Sciatic nerve (tissue), 2 donors: ENCODE results near the gene ABI3BP. TPM values are rescaled to one million over a fixed set of nuclear protein-coding genes. Genes with fewer than 3 reads are reported as not detected.
A peak's percentile ranks its signal among the peaks of the same experiment; 100 is the strongest.

Experiments
- ATAC-seq: fragments of 200-7000 bp; cut with Tn5 transposase; one replicate; pipeline ENCODE4 v1.9.1; 2020; ENCODE audit warnings: mild to moderate bottlenecking, moderate library complexity
- DNase-seq: peaks from one replicate; pipeline ENCODE4 v3.0.0-alpha.2; 2020; ENCODE audit warnings: low spot score
- intact Hi-C: fragments of 100-400 bp; cut with DNase I; formaldehyde crosslinking; loops from one replicate; pipeline ENCODE4 v1.14.2; 2022
- total RNA-seq: library from RNA; stranded (reverse); fragmentation: NEBNext Ultra II Directional; extraction: Animal tissue kit (Norgen Biotek cat#: 25700); gene quantifications from one replicate; pipeline ENCODE4 v1.2.1, GENCODE V29; 2021
- donor health status: DM: no; HTN: no; CAD: no.
- donor health status: DM: no; HTN: no; CAD: no.

ABI3BP gene
- total RNA-seq, 1 donor from 2014 or later, result 369 TPM

GRCh38 chr3:100900671-100901335 is 92.4 kb downstream of the ABI3BP start:
- ATAC-seq (no peak), DNase-seq (no peak)
- intact Hi-C loops, result no loop called here

DNA sequence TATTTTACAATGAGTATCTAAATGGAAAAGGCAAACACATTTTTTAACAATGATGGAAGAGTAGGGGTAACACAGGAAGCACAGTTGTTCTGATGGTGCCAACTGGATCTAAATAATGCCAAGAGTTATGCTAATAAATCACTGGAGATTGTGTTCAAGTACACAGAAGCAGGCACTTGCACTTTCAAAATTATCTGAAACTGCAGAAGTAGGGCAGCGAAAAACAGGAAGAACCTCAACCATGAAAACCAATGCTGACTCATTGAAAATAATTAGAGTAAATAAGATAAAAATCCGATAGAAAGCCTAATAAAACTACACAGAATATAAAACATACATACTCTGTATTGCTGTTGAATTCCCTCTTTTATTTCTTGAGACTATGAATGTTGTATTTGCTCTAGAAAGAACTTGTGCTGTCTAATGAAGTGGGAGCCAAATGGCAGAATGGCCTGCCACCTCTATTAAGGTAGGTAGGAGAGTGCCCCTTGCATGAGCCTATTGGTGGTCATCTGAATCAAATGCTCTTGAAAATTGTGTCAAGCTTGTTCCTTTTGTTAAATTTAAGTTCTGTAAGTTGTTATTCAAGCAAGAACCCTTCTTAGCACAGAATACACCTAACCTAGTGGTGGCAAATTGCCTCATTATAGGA is 93.7 kb downstream of the ABI3BP start:
- DNase-seq (no peak), ATAC-seq (peak; percentile 36)
- intact Hi-C loops, result no loop called here

- no peak for ATAC-seq
- intact Hi-C loops, result no loop called here
- no peak for DNase-seq
Observed at GRCh38 chr3:100898681-100899080, 94.5 kb downstream of the ABI3BP start.

DNA sequence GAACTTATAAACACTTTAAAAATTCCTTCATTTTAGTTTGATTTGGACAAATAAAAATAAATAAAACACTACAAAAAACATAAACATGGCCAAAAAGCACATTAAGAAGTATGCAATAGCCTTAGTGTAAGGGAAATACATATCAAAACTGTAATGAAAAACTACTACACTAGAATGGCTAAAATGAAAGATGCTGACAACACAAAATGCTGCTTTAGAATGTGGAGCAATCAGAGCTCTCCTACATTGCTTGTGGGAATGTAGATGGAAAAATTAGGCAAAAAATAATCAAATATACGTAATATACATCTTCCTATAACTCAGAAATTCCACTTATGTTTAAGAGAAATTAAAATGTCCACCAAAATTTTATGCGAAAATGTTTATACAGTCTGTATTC is 96.2 kb downstream of the ABI3BP start:
- intact Hi-C loops, result no loop called here
- ATAC-seq (no peak), DNase-seq (no peak)

DNA sequence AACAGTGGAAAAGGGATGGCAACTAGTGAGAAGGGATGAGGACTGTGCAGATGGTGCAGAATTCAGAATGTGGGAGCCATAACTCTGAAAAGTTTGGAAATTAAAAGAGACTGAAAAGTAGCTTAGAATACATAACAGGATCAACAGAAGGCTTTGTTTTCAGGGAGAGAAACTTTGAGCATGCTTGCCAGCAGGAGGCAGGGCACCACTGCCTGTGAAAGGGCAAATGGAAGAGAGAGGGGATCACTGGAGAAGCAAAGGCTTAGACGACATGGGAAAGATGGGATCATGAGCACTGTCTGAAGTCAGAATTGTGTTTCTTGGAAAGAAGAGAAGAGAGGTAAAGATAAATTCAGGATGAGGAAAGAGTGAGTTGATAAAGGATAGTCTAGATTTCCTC is 99.6 kb downstream of the ABI3BP start:
- intact Hi-C loops, result no loop called here
- ATAC-seq (peak; percentile 18), DNase-seq (no peak)

GRCh38 chr3:100893108-100893507 is 100.1 kb downstream of the ABI3BP start:
- ATAC-seq, result peak; percentile 41
- DNase-seq, result no peak
- intact Hi-C loops, result no loop called here

- ATAC-seq, result no peak
- intact Hi-C loops, result no loop called here
- no peak for DNase-seq
Observed at GRCh38 chr3:100891827-100892226, 101.4 kb downstream of the ABI3BP start.

DNA sequence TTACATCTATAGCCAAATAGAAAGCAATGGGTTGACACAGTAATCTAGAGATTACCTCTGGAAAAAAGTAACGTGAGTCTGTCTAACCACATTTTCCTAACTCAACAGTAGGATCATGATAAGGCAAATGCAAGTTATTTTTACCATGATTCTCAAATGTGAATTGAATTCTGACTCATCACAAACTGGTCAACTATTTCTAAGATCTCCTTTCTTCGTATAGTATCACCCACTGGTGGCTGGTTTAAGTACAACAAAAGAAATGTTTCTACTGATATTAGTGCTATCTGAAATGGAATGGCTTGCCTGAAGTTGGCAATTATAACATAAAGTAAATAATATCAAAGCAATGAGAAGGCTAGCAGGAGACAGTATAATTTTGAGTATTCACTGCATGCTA is 102.2 kb downstream of the ABI3BP start:
- ATAC-seq, result no peak
- intact Hi-C loops, result no loop called here
- no peak for DNase-seq

- DNase-seq, result no peak
- intact Hi-C loops, result no loop called here
- no peak for ATAC-seq
Observed at GRCh38 chr3:100888881-100889280, 104.3 kb downstream of the ABI3BP start.

DNA sequence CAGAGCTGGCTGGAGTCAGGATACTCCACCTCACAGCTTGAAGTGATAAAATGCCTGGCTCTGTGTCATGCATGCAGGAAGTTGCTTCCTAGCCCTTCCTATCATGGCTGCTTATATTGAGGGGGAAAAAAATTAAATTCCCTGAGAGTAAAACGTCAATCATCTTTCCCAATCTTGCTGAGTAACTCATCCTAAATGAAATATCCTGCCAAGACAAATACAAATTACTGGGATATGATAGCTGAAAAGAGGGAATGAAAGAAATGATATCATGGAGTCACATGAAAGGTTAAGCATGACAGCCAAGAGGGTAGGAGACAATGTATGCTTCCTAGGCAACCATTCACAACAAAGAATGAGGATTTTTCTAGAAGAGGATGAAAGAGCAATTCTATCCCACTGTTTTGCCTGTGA is 110.6 kb downstream of the ABI3BP start:
- intact Hi-C loops, result no loop called here
- ATAC-seq, result peak; percentile 62
- no peak for DNase-seq

GRCh38 chr3:100880845-100881244 is 112.4 kb downstream of the ABI3BP start:
- ATAC-seq, result peak; percentile 78
- DNase-seq, result no peak
- intact Hi-C loops, result no loop called here

DNA sequence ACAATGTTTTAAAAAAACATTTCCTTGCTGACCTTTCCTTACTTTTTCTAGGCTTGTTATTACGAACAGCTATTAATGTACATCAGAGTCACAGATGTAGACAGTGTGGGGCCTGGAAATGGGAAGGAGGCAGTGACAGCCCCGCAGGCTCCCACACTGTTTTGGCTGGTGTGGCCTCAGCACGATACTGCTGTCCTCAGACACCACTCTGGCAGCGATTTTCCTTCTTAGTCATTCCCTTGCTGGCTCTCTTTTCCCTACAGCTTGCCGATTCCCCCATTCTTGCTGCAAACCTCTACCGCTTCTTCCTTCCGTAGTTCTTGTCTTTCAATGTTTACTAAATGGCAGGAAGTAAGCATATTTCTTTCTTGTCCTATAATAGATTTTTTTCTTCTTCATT is 113.1 kb downstream of the ABI3BP start:
- intact Hi-C loops, result no loop called here
- ATAC-seq (peak; percentile 72), DNase-seq (no peak)

- DNase-seq (no peak), ATAC-seq (no peak)
- intact Hi-C loops, result no loop called here
Observed at GRCh38 chr3:100879195-100879810, 113.9 kb downstream of the ABI3BP start.

GRCh38 chr3:100877286-100877685 is 115.9 kb downstream of the ABI3BP start:
- no peak for ATAC-seq
- DNase-seq, result no peak
- intact Hi-C loops, result no loop called here

- DNase-seq, result no peak
- intact Hi-C loops, result no loop called here
- ATAC-seq, result peak; percentile 57
Observed at GRCh38 chr3:100875239-100875638, 118.0 kb downstream of the ABI3BP start.

GRCh38 chr3:100873611-100874010 is 119.6 kb downstream of the ABI3BP start:
- DNase-seq (no peak), ATAC-seq (no peak)
- intact Hi-C loops, result no loop called here

- ATAC-seq (no peak), DNase-seq (no peak)
- intact Hi-C loops, result no loop called here
Observed at GRCh38 chr3:100871306-100871705, 121.9 kb downstream of the ABI3BP start.

DNA sequence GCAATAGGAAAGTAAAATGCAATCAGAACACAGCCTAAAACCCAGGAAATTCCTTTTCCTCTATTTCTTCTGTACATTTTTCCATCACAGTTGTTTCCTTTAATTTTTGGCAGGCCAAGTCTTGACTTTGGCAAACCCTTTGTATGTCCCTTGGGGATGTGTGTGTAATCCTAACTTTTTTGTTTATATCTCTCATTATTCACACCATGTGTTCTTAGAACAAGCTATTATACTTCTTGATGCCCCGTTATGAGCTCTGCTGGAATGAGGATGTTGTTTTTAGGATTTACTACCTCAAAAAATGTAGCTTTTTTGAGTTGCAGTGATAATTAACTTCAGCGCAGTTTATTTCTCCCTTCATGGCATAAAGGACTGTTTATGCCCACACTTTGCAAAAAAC is 123.4 kb downstream of the ABI3BP start:
- intact Hi-C loops, result no loop called here
- ATAC-seq (peak; percentile 79), DNase-seq (no peak)

DNA sequence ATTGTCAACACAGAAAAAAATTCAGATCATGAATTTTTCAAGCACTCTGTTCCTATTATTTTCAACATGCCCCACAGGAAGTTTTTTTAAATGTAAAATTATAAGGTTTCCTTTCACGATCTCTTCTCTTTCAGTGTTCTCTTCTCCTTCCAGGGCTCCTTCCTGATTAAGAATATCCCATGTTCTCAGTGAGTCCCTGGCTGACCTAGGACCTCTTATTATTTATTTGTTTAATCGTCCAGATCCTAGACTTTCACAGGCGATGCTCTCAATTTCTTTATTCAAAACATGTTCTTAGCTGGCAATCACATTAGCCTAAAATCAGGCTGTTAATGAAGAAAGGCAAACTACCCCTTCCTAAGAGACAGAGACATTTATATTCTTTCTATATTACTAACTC is 124.3 kb downstream of the ABI3BP start:
- DNase-seq (no peak), ATAC-seq (peak; percentile 36)
- intact Hi-C loops, result no loop called here

- intact Hi-C loops, result no loop called here
- ATAC-seq, result no peak
- DNase-seq, result no peak
Observed at GRCh38 chr3:100868096-100868495, 125.1 kb downstream of the ABI3BP start.

DNA sequence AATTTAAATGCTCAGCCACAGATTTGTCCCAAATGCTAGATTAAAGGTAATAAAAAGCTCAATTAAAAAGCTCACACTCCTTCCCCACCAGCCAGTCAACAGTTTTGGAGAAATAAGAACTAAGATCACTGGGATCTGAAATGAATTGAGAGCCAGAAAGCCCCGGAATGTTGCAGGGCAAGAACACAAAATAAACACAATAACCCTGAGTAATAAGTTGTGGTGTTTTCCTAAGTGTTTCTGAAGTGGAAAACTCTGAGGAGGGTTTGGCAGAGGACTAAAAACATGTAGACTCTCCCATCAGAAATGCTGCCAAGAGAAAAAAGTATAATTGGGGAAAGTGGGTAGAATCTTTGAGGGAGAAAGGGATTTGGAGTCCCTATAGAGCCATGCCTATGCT is 127.8 kb downstream of the ABI3BP start:
- intact Hi-C loops, result no loop called here
- ATAC-seq (peak; percentile 84), DNase-seq (no peak)
